ENCODE results near the gene ANAPC2. TPM values are rescaled to one million over a fixed set of nuclear protein-coding genes. Genes with fewer than 3 reads are reported as not detected.
A peak's percentile ranks its signal among the peaks of the same experiment; 100 is the strongest.

Gene ANAPC2
- polyA plus RNA-seq, 4 donors: 20.0 to 44.2 (median 37.0) TPM

- 95 to 97% (median 96%) methylated on average over 20 of the region's 20 CpGs for WGBS, 3 donors
- H3K27me3 ChIP-seq (ENCODE audit: control insufficient read depth in 3 of 3, insufficient read depth in 3 of 3, low read length in 3 of 3): no peaks in the 10 kb centered on the region
- no peak for DNase-seq
- H3K9me3 ChIP-seq (ENCODE audit: control insufficient read depth in 2 of 2, insufficient read depth in 1 of 2, low read depth in 1 of 2, low read length in 1 of 2): no peaks in the 10 kb centered on the region
- peaks cover 0 to 2% (median 0%) of the 10 kb centered on the region in 3 donors for H3K4me1 ChIP-seq (ENCODE audit: control insufficient read depth in 3 of 3, insufficient read depth in 2 of 3, low read depth in 1 of 3, low read length in 2 of 3)
- FAIRE-seq: no peak
- H3K27ac ChIP-seq (ENCODE audit: low read depth in 1 of 3, low read length in 2 of 3): no peak overlapping the region
- H3K36me3 ChIP-seq (ENCODE audit: control insufficient read depth in 3 of 3, insufficient read depth in 2 of 3, low read depth in 1 of 3, low read length in 3 of 3): peaks cover 17 to 88% (median 25%) of the 10 kb centered on the region in 3 donors
- no peak overlapping the region for H3K4me3 ChIP-seq (ENCODE audit: low read depth in 1 of 3, low read length in 3 of 3)
These were observed 7.9 kb downstream of the ANAPC2 start for GRCh38 chr9:137180491-137180890.

- Histone ChIP-seq H3K9me3 (ENCODE audit: control insufficient read depth in 2 of 2, insufficient read depth in 1 of 2, low read depth in 1 of 2, low read length in 1 of 2) (no peaks in the 10 kb centered on the region), H3K27me3 (ENCODE audit: control insufficient read depth in 3 of 3, insufficient read depth in 3 of 3, low read length in 3 of 3) (no peaks in the 10 kb centered on the region), H3K4me1 (ENCODE audit: control insufficient read depth in 3 of 3, insufficient read depth in 2 of 3, low read depth in 1 of 3, low read length in 2 of 3) (peaks cover 0 to 3% (median 0%) of the 10 kb centered on the region in 3 donors), H3K27ac (ENCODE audit: low read depth in 1 of 3, low read length in 2 of 3) (no peak overlapping the region), H3K36me3 (ENCODE audit: control insufficient read depth in 3 of 3, insufficient read depth in 2 of 3, low read depth in 1 of 3, low read length in 3 of 3) (peaks cover 17 to 81% (median 25%) of the 10 kb centered on the region in 3 donors), H3K4me3 (ENCODE audit: low read depth in 1 of 3, low read length in 3 of 3) (no peak overlapping the region)
- 92 to 96% (median 96%) methylated on average over 16 to 17 of the region's 17 CpGs for WGBS, 3 donors
- no peak for DNase-seq
- FAIRE-seq: no peak
These were observed 8.6 kb downstream of the ANAPC2 start for GRCh38 chr9:137179761-137180160.

GRCh38 chr9:137178939-137179630 is 9.3 kb downstream of the ANAPC2 start:
- FAIRE-seq (no peak), DNase-seq (no peak)
- Histone ChIP-seq H3K9me3 (ENCODE audit: control insufficient read depth in 2 of 2, insufficient read depth in 1 of 2, low read depth in 1 of 2, low read length in 1 of 2) (no peaks in the 10 kb centered on the region), H3K27ac (ENCODE audit: low read depth in 1 of 3, low read length in 2 of 3) (no peak overlapping the region), H3K4me1 (ENCODE audit: control insufficient read depth in 3 of 3, insufficient read depth in 2 of 3, low read depth in 1 of 3, low read length in 2 of 3) (peaks cover 0 to 3% (median 2%) of the 10 kb centered on the region in 3 donors), H3K4me3 (ENCODE audit: low read depth in 1 of 3, low read length in 3 of 3) (no peak overlapping the region), H3K27me3 (ENCODE audit: control insufficient read depth in 3 of 3, insufficient read depth in 3 of 3, low read length in 3 of 3) (peaks cover 0 to 1% (median 0%) of the 10 kb centered on the region in 3 donors), H3K36me3 (ENCODE audit: control insufficient read depth in 3 of 3, insufficient read depth in 2 of 3, low read depth in 1 of 3, low read length in 3 of 3) (peaks cover 16 to 74% (median 23%) of the 10 kb centered on the region in 3 donors)
- 90 to 93% (median 92%) methylated on average over 19 of the region's 19 CpGs for WGBS, 3 donors

- DNase-seq: no peak
- WGBS, 3 donors: 92 to 95% (median 92%) methylated on average over 21 to 23 of the region's 23 CpGs
- Histone ChIP-seq H3K4me1 (ENCODE audit: control insufficient read depth in 3 of 3, insufficient read depth in 2 of 3, low read depth in 1 of 3, low read length in 2 of 3) (peaks cover 0 to 3% (median 2%) of the 10 kb centered on the region in 3 donors), H3K27me3 (ENCODE audit: control insufficient read depth in 3 of 3, insufficient read depth in 3 of 3, low read length in 3 of 3) (peaks cover 0 to 6% (median 2%) of the 10 kb centered on the region in 3 donors), H3K9me3 (ENCODE audit: control insufficient read depth in 2 of 2, insufficient read depth in 1 of 2, low read depth in 1 of 2, low read length in 1 of 2) (no peaks in the 10 kb centered on the region), H3K36me3 (ENCODE audit: control insufficient read depth in 3 of 3, insufficient read depth in 2 of 3, low read depth in 1 of 3, low read length in 3 of 3) (peaks cover 13 to 67% (median 19%) of the 10 kb centered on the region in 3 donors), H3K4me3 (ENCODE audit: low read depth in 1 of 3, low read length in 3 of 3) (no peak overlapping the region), H3K27ac (ENCODE audit: low read depth in 1 of 3, low read length in 2 of 3) (no peak overlapping the region)
- FAIRE-seq: no peak
These were observed 10.0 kb downstream of the ANAPC2 start for GRCh38 chr9:137178201-137178938.

- Histone ChIP-seq H3K9me3 (ENCODE audit: control insufficient read depth in 2 of 2, insufficient read depth in 1 of 2, low read depth in 1 of 2, low read length in 1 of 2) (no peaks in the 10 kb centered on the region), H3K27ac (ENCODE audit: low read depth in 1 of 3, low read length in 2 of 3) (no peak overlapping the region), H3K4me3 (ENCODE audit: low read depth in 1 of 3, low read length in 3 of 3) (no peak overlapping the region), H3K4me1 (ENCODE audit: control insufficient read depth in 3 of 3, insufficient read depth in 2 of 3, low read depth in 1 of 3, low read length in 2 of 3) (peaks cover 0 to 3% (median 2%) of the 10 kb centered on the region in 3 donors), H3K36me3 (ENCODE audit: control insufficient read depth in 3 of 3, insufficient read depth in 2 of 3, low read depth in 1 of 3, low read length in 3 of 3) (peaks cover 9 to 49% (median 13%) of the 10 kb centered on the region in 3 donors), H3K27me3 (ENCODE audit: control insufficient read depth in 3 of 3, insufficient read depth in 3 of 3, low read length in 3 of 3) (peaks cover 0 to 16% (median 2%) of the 10 kb centered on the region in 3 donors)
- WGBS, 3 donors: 31 to 50% (median 44%) methylated on average over 17 of the region's 17 CpGs
- DNase-seq (peak; percentile 67 to 77), FAIRE-seq (no peak)
These were observed 11.8 kb downstream of the ANAPC2 start for GRCh38 chr9:137176302-137177182.

GRCh38 chr9:137175345-137175961 is 12.9 kb downstream of the ANAPC2 start:
- no peaks in the 10 kb centered on the region for H3K9me3 ChIP-seq (ENCODE audit: control insufficient read depth in 2 of 2, insufficient read depth in 1 of 2, low read depth in 1 of 2, low read length in 1 of 2)
- FAIRE-seq (no peak), DNase-seq (no peak)
- H3K4me1 ChIP-seq (ENCODE audit: control insufficient read depth in 3 of 3, insufficient read depth in 2 of 3, low read depth in 1 of 3, low read length in 2 of 3): peaks cover 0 to 3% (median 2%) of the 10 kb centered on the region in 3 donors
- H3K27me3 ChIP-seq (ENCODE audit: control insufficient read depth in 3 of 3, insufficient read depth in 3 of 3, low read length in 3 of 3): peaks cover 0 to 27% (median 4%) of the 10 kb centered on the region in 3 donors
- no peak overlapping the region for H3K4me3 ChIP-seq (ENCODE audit: low read depth in 1 of 3, low read length in 3 of 3)
- WGBS, 3 donors: 20 to 38% (median 30%) methylated on average over 23 to 33 of the region's 33 CpGs
- peaks cover 9 to 38% (median 13%) of the 10 kb centered on the region in 3 donors for H3K36me3 ChIP-seq (ENCODE audit: control insufficient read depth in 3 of 3, insufficient read depth in 2 of 3, low read depth in 1 of 3, low read length in 3 of 3)
- H3K27ac ChIP-seq (ENCODE audit: low read depth in 1 of 3, low read length in 2 of 3): no peak overlapping the region

- H3K27me3 ChIP-seq (ENCODE audit: control insufficient read depth in 3 of 3, insufficient read depth in 3 of 3, low read length in 3 of 3): peaks cover 0 to 33% (median 9%) of the 10 kb centered on the region in 3 donors
- no peak for DNase-seq
- H3K9me3 ChIP-seq (ENCODE audit: control insufficient read depth in 2 of 2, insufficient read depth in 1 of 2, low read depth in 1 of 2, low read length in 1 of 2): no peaks in the 10 kb centered on the region
- WGBS, 3 donors: 5 to 39% (median 21%) methylated on average over 30 to 34 of the region's 34 CpGs
- FAIRE-seq: no peak
- H3K27ac ChIP-seq (ENCODE audit: low read depth in 1 of 3, low read length in 2 of 3): no peak overlapping the region
- no peak overlapping the region for H3K4me3 ChIP-seq (ENCODE audit: low read depth in 1 of 3, low read length in 3 of 3)
- peaks cover 0 to 5% (median 4%) of the 10 kb centered on the region in 3 donors for H3K4me1 ChIP-seq (ENCODE audit: control insufficient read depth in 3 of 3, insufficient read depth in 2 of 3, low read depth in 1 of 3, low read length in 2 of 3)
- peaks cover 3 to 32% (median 11%) of the 10 kb centered on the region in 3 donors for H3K36me3 ChIP-seq (ENCODE audit: control insufficient read depth in 3 of 3, insufficient read depth in 2 of 3, low read depth in 1 of 3, low read length in 3 of 3)
These were observed 13.6 kb downstream of the ANAPC2 start for GRCh38 chr9:137174722-137175293.

Measured in small intestine (tissue), 7 donors.